ENCODE data around the gene VSTM4.

The VSTM4 gene

GRCh38 chr10:49153115-49153514 lies 37.8 kb upstream of the VSTM4 start:
- DNase-seq (ENCODE audit: low read depth), result no peak
- no peak overlapping the region for H3K4me3 ChIP-seq (ENCODE audit: low read length)
- TF ChIP-seq, protein P1, sequence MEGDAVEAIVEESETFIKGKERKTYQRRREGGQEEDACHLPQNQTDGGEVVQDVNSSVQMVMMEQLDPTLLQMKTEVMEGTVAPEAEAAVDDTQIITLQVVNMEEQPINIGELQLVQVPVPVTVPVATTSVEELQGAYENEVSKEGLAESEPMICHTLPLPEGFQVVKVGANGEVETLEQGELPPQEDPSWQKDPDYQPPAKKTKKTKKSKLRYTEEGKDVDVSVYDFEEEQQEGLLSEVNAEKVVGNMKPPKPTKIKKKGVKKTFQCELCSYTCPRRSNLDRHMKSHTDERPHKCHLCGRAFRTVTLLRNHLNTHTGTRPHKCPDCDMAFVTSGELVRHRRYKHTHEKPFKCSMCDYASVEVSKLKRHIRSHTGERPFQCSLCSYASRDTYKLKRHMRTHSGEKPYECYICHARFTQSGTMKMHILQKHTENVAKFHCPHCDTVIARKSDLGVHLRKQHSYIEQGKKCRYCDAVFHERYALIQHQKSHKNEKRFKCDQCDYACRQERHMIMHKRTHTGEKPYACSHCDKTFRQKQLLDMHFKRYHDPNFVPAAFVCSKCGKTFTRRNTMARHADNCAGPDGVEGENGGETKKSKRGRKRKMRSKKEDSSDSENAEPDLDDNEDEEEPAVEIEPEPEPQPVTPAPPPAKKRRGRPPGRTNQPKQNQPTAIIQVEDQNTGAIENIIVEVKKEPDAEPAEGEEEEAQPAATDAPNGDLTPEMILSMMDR (conservative IDR thresholded peaks at IDR 0.05; ENCODE audit: low read depth, low read length), result no peak

- TF ChIP-seq, protein P1 (conservative IDR thresholded peaks at IDR 0.05; ENCODE audit: low read depth, low read length), result no peak
- no peak for DNase-seq (ENCODE audit: low read depth)
- no peak overlapping the region for H3K4me3 ChIP-seq (ENCODE audit: low read length)
Observed at GRCh38 chr10:49152663-49153062, 37.3 kb upstream of the VSTM4 start.

GRCh38 chr10:49152037-49152436 lies 36.7 kb upstream of the VSTM4 start:
- H3K4me3 ChIP-seq (ENCODE audit: low read length), result no peak overlapping the region
- TF ChIP-seq, protein P1 (conservative IDR thresholded peaks at IDR 0.05; ENCODE audit: low read depth, low read length), result no peak
- DNase-seq (ENCODE audit: low read depth), result no peak

DNA sequence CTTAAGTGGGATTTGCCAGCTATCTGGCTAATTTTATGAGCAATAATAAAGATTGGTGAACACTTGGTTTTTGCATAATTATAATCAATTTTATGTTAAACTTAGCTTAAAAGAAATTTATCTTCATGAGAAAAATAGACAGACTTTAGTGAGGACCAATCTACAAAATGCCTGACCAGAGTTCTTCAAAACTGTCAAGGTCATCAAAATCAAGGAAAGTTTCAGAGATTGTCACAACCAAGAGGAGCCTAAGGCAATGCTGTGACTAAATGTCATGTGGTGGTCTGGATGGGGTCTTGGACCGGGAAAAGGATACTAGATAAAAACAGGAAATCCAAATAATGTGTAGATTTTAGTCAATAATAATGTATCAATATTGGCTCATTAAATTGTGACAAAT lies 36.2 kb upstream of the VSTM4 start:
- no peak for DNase-seq (ENCODE audit: low read depth)
- H3K4me3 ChIP-seq (ENCODE audit: low read length), result no peak overlapping the region
- TF ChIP-seq, protein P1 (conservative IDR thresholded peaks at IDR 0.05; ENCODE audit: low read depth, low read length), result no peak

GRCh38 chr10:49151025-49151445 lies 35.7 kb upstream of the VSTM4 start:
- TF ChIP-seq, protein P1 (conservative IDR thresholded peaks at IDR 0.05; ENCODE audit: low read depth, low read length), result no peak
- DNase-seq (ENCODE audit: low read depth), result no peak
- no peak overlapping the region for H3K4me3 ChIP-seq (ENCODE audit: low read length)

DNA sequence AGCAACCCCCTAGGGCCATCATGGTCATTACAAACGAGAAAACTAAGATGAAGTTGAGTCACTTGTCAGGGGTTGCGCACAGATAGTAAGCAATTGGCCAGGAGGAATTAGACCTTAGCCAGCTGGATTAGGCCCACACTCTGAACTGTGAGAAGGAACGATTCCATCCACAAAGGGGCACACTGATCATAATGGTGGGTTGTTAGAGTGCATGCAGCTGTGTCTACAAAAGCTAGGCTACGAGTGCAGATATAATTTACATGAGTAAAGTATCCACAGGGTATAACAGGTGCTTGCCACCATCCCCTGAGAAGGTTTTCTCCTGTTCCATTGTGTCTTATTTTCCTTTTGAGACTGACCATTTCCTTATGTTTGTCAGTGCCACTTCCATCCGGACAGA lies 35.1 kb upstream of the VSTM4 start:
- no peak overlapping the region for H3K4me3 ChIP-seq (ENCODE audit: low read length)
- TF ChIP-seq, protein P1 (conservative IDR thresholded peaks at IDR 0.05; ENCODE audit: low read depth, low read length), result no peak
- DNase-seq (ENCODE audit: low read depth), result no peak

DNA sequence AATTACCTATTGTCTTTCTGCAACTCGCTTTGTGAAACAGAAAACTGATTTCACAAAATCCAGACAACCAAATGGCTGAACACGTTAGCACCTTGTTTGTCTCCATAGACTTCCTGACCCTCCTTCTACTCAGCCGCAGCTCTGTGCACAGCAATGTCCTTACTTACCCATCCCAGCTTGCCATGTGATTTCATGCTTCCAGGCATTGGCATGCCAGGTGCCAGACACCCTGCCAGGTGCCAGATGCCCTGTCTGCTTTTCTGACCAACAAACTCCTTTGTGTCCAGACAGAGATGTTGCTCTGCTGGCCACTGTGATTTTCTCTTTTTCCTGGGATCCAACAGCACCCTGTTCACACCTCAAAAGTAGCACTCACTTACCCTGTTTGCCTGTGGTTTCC lies 34.6 kb upstream of the VSTM4 start:
- TF ChIP-seq, protein P1 (conservative IDR thresholded peaks at IDR 0.05; ENCODE audit: low read depth, low read length), result no peak
- no peak overlapping the region for H3K4me3 ChIP-seq (ENCODE audit: low read length)
- no peak for DNase-seq (ENCODE audit: low read depth)
